Stimulated activated CD4-positive, alpha-beta T cell treated with anti-CD3 and anti-CD28 coated beads, Interleukin-2, amount 100 ng/mL, for 4 hours (primary cell): Measurements from ENCODE around the gene LONRF2.

ENCODE experiments used
- DNase-seq: peaks from one replicate; pipeline ENCODE4 v3.0.0-alpha.2; 2020; ENCODE audit warnings: low read depth

Gene LONRF2

DNA sequence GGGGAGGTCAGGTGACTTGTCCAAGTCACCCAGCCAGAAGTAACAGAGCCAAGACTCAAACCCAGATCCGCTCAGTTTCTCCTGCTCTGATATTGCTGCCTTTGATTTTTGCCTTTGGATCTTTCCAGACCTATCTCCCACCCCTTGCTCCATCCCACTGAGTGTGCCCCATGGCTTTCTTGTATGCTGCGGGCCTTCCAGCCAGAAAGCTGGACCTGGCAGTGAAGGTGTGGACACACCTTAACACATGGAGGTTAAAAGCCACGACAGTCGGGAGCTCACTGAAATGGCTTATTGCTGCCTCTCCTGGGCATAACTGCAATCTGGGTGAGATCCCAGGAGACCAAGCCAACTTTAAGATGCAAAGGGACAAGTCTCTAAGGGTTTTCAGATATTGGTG, 86.7 kb downstream of the LONRF2 start:
- no peak for DNase-seq

DNA sequence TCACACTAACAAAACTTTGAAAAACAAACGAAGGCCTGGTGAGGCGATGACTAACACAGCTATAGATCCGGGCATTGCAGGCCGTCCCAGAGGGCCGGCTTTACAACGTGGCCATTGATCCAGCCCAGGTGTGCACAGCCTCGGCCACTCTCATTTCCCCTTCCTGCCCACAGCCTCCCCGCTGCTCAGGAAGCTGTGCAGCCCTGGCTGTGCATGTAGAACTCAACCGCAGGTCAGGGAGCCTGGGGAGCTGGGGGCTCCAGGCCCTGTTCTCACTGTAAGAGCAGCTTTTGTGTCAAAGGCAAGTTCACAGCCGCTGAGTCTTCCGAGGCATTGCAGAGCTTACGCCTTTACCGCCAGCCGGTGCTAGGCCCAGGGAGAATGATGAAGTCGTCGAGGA, 87.2 kb downstream of the LONRF2 start:
- DNase-seq = no peak

- DNase-seq = no peak
Observed at GRCh38 chr2:100234141-100234540, 88.2 kb downstream of the LONRF2 start.

DNA sequence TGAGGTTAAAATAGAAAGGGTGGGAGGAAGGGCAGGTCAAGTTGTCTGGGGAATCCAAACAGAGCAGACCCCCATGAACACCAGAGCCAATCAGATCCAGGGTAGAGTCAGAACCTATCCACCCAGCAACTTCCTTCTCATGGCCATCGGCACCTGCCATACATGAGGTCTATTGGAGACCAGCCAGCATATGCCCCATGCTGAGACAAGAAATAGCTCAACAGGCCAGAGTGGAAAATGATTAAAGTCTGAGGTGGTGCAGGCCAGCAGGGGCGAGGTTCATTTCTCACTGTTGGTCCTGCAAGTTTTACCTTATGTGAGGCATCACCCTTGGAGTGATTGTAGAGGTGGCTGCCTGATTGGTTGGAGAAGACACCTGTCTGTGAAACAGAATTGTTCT, 89.2 kb downstream of the LONRF2 start:
- DNase-seq = no peak

- DNase-seq = no peak
Observed at GRCh38 chr2:100230754-100231153, 91.5 kb downstream of the LONRF2 start.

- no peak for DNase-seq
Observed at GRCh38 chr2:100228967-100229366, 93.3 kb downstream of the LONRF2 start.

DNA sequence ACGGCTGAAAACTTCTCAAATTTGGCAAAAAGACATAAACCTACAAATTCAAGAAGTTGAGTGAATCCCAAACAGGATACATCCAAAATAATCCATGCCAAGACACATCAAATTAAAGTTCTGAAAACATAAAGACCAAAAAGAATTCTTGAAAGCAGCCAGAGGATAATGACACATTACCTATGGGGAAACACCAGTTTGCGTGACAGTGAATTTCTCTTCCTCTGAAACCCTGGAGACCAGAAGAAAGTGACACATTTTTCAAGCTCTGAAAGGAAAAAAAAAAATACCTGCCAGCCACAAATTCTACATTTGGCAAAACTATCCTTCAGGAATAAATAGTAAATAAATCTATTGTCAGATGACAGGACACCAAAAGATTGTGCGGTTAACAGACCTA, 93.9 kb downstream of the LONRF2 start:
- DNase-seq = no peak

DNA sequence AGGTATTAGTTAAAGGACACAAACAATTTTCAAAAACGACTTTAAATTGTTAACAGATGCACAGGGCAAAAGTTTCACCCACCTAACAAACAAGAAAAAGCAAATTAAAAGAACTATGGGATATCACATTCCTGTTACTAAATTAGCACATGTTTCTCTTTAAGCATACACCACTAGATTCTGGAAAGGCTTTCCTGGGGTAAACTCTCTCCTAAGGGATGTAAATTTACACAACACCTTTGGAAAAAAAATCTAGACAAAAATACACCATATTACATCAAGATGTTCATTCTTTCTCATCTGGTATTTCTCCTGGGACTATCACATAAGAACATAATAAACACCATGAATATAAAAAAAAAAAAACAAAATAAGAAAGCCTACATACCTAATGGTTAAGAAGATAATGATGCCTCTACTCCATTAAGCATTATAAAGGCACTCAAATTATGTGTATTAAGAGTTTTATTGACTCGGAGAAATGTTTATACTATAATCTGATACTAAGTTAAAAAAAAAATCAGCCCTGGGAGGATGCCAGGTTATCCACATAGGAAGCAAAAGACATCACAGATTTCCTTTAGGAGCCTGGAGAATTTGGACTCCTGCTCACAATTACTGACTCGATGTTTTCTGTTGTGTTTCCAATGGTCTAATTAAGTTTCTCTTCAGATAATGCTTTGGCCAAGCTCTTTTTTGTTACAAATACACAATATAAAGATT, 97.2 kb downstream of the LONRF2 start:
- DNase-seq = no peak

GRCh38 chr2:100223502-100223901, 98.8 kb downstream of the LONRF2 start:
- DNase-seq = no peak
